Liver (tissue), 9 donors: Measurements from ENCODE around the gene ZCCHC4. TPM values are rescaled to one million over a fixed set of nuclear protein-coding genes. Genes with fewer than 3 reads are reported as not detected.

Source experiments
- DNase-seq: peaks from one replicate; pipeline ENCODE4 v3.0.0-alpha.2; 2017; ENCODE audit warnings: low spot score
- H3K27ac ChIP-seq, 2 donors: one replicate each; pipeline ENCODE4 v1.7.0; 2013; ENCODE audit warnings: inconsistent platforms in 2 of 2, low read length in 2 of 2, control low read depth in 1 of 2, low read depth in 1 of 2, mild to moderate bottlenecking in 1 of 2
- H3K27me3 ChIP-seq, 4 donors: one replicate each; pipeline versions ENCODE4 v1.6.1 to v1.7.0; 2013; ENCODE audit warnings: low read length in 3 of 4, inconsistent platforms in 1 of 4, mild to moderate bottlenecking in 1 of 4, moderate library complexity in 1 of 4; ENCODE audit not compliant: control insufficient read depth in 4 of 4, insufficient read depth in 4 of 4
- H3K36me3 ChIP-seq, 4 donors: one replicate each; pipeline versions ENCODE4 v1.6.1 to v1.7.0; 2013; ENCODE audit warnings: low read length in 3 of 4, mild to moderate bottlenecking in 3 of 4, low read depth in 1 of 4, moderate library complexity in 1 of 4; ENCODE audit not compliant: control insufficient read depth in 4 of 4, insufficient read depth in 3 of 4
- H3K4me1 ChIP-seq, 4 donors: one replicate each; pipeline versions ENCODE4 v1.6.1 to v1.7.0; 2013; ENCODE audit warnings: low read length in 3 of 4, mild to moderate bottlenecking in 3 of 4, moderate library complexity in 1 of 4; ENCODE audit not compliant: control insufficient read depth in 4 of 4, insufficient read depth in 4 of 4
- H3K4me3 ChIP-seq, 3 donors: one replicate each; pipeline versions ENCODE4 v1.6.1 to v1.7.0; 2013; ENCODE audit warnings: low read length in 3 of 3, control low read depth in 1 of 3, low read depth in 1 of 3, mild to moderate bottlenecking in 1 of 3
- H3K9ac ChIP-seq, 2 donors: one replicate each; pipeline ENCODE4 v1.7.0; 2013; ENCODE audit warnings: low read length in 2 of 2, mild to moderate bottlenecking in 2 of 2, moderate library complexity in 2 of 2, control low read depth in 1 of 2, low read depth in 1 of 2
- H3K9me3 ChIP-seq, 4 donors: one replicate each; pipeline versions ENCODE4 v1.6.1 to v1.7.0; 2013; ENCODE audit warnings: low read length in 3 of 4; ENCODE audit not compliant: control insufficient read depth in 4 of 4
- EGR1 ChIP-seq, 2 donors: IDR thresholded peaks; 2 replicates each; pipeline ENCODE4 v1.6.1; 2016 to 2018; ENCODE audit warnings: antibody characterized with exemption in 2 of 2, low read depth in 2 of 2
- FOXA1 ChIP-seq: IDR thresholded peaks from 2 replicates; pipeline ENCODE4 v1.6.1; 2016; ENCODE audit warnings: antibody characterized with exemption
- FOXA2 ChIP-seq: IDR thresholded peaks from 2 replicates; pipeline ENCODE4 v1.6.1; 2016; ENCODE audit warnings: antibody characterized with exemption
- GABPA ChIP-seq, 2 donors: IDR thresholded peaks in 1 of 2; conservative IDR thresholded peaks in 1 of 2; 2 replicates each; pipeline ENCODE4 v1.6.1; 2016; ENCODE audit warnings: antibody characterized with exemption in 2 of 2, mild to moderate bottlenecking in 1 of 2, moderate library complexity in 1 of 2
- HNF4G ChIP-seq: IDR thresholded peaks from 2 replicates; pipeline ENCODE4 v1.6.1; 2016; ENCODE audit warnings: antibody characterized with exemption
- JUND ChIP-seq, 2 donors: IDR thresholded peaks; 2 replicates each; pipeline ENCODE4 v1.6.1; 2016; ENCODE audit warnings: antibody characterized with exemption in 2 of 2
- NR2F2 ChIP-seq: IDR thresholded peaks from 2 replicates; pipeline ENCODE4 v1.6.1; 2016; ENCODE audit warnings: antibody characterized with exemption
- RAD21 ChIP-seq, 2 donors: IDR thresholded peaks; 2 replicates each; pipeline ENCODE4 v1.6.1; 2016; ENCODE audit warnings: antibody characterized with exemption in 2 of 2, mild to moderate bottlenecking in 2 of 2
- RXRA ChIP-seq, 2 donors: IDR thresholded peaks; 2 replicates each; pipeline ENCODE4 v1.6.1; 2017 to 2018; ENCODE audit warnings: antibody characterized with exemption in 2 of 2, mild to moderate bottlenecking in 1 of 2
- SP1 ChIP-seq: IDR thresholded peaks from 2 replicates; pipeline ENCODE4 v1.6.1; 2018; ENCODE audit warnings: antibody characterized with exemption, mild to moderate bottlenecking
- TAF1 ChIP-seq: conservative IDR thresholded peaks from 2 replicates; pipeline ENCODE4 v1.6.1; 2016; ENCODE audit warnings: antibody characterized with exemption, mild to moderate bottlenecking
- YY1 ChIP-seq: IDR thresholded peaks from 2 replicates; pipeline ENCODE4 v1.6.1; 2016; ENCODE audit warnings: antibody characterized with exemption, mild to moderate bottlenecking
- WGBS: extraction: QIAGEN DNeasy Blood & Tissue Kit; methylation state at CpG from one replicate; pipeline ENCODE4 v1.1.7; 2013; 5-methylcytosine and 5-hydroxymethylcytosine counted together
- polyA plus RNA-seq, 2 donors: library from polyadenylated mRNA; stranded (reverse) in 1 of 2; unstranded in 1 of 2; fragments of 200-250 nt in 1 of 2; fragments of >200 nt in 1 of 2; fragmentation: Nextera tagmentation in 1 of 2; extraction: Ambion mirVana in 1 of 2; gene quantifications; one replicate each; pipeline versions ENCODE4 v1.2.1 to v1.2.3, GENCODE V29; 2013 to 2015
- total RNA-seq, 2 donors: library from RNA; depleted of rRNA; stranded (reverse); fragments of >200 nt; gene quantifications; one replicate each; pipeline ENCODE4 v1.2.3, GENCODE V29; 2014
- TF ChIP-seq, protein P1 (sequence below): IDR thresholded peaks from 2 replicates; pipeline ENCODE4 v1.6.1; 2016; ENCODE audit warnings: antibody characterized with exemption
- TF ChIP-seq, protein P2 (sequence below): fragments of 150-350 bp; IDR thresholded peaks from 2 replicates; pipeline ENCODE4 v1.5.1; 2017; ENCODE audit warnings: improper control_type of control experiment, low read depth, low read length; ENCODE audit not compliant: missing input control
- TF ChIP-seq, protein P3 (sequence below): IDR thresholded peaks from 2 replicates; pipeline ENCODE4 v1.6.1; 2016; ENCODE audit warnings: antibody characterized with exemption
- TF ChIP-seq, protein P4 (sequence below): IDR thresholded peaks from 2 replicates; pipeline ENCODE4 v1.6.1; 2016; ENCODE audit warnings: antibody characterized with exemption, mild to moderate bottlenecking
- TF ChIP-seq, protein P5 (sequence below): IDR thresholded peaks from 2 replicates; pipeline ENCODE4 v1.6.1; 2016; ENCODE audit warnings: antibody characterized with exemption
- donor health status: healthy.
- donor health status: healthy.
- donor health status: healthy.
- donor health status: healthy.
- donor health status: healthy.

The ZCCHC4 gene
- total and polyA plus RNA-seq, 4 donors, result 2.1 to 7.4 (median 4.6) TPM

- TF ChIP-seq EGR1 (IDR thresholded peaks at IDR 0.05; ENCODE audit: low read depth in 2 of 2), result no peak
Measured at GRCh38 chr4:25280210-25280609, 32.4 kb upstream of the ZCCHC4 start (continued).

DNA sequence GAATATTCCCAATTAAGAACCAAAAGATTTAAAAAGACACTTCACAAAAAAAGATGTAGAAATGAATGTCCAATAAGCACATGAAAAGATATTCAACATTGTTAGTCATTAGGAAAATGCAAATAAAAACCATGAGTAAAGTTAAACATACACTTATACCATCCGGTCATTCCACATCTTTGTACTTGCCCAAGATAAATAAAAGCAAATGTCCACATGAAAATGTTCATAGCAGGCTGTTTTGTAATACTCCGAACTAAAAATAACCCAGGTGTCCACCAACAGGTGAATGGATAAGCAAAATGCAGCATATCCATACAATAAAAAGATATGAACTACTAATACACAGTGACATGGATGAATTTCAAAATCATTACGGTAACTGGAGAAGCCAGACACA lies 28.6 kb upstream of the ZCCHC4 start:
- TF ChIP-seq, protein P1, sequence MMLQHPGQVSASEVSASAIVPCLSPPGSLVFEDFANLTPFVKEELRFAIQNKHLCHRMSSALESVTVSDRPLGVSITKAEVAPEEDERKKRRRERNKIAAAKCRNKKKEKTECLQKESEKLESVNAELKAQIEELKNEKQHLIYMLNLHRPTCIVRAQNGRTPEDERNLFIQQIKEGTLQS, result no peak
- TF ChIP-seq RAD21 (IDR thresholded peaks at IDR 0.05), result no peak
- TF ChIP-seq TAF1, result no peak
- TF ChIP-seq RXRA (IDR thresholded peaks at IDR 0.05), result no peak
- TF ChIP-seq, protein P2, sequence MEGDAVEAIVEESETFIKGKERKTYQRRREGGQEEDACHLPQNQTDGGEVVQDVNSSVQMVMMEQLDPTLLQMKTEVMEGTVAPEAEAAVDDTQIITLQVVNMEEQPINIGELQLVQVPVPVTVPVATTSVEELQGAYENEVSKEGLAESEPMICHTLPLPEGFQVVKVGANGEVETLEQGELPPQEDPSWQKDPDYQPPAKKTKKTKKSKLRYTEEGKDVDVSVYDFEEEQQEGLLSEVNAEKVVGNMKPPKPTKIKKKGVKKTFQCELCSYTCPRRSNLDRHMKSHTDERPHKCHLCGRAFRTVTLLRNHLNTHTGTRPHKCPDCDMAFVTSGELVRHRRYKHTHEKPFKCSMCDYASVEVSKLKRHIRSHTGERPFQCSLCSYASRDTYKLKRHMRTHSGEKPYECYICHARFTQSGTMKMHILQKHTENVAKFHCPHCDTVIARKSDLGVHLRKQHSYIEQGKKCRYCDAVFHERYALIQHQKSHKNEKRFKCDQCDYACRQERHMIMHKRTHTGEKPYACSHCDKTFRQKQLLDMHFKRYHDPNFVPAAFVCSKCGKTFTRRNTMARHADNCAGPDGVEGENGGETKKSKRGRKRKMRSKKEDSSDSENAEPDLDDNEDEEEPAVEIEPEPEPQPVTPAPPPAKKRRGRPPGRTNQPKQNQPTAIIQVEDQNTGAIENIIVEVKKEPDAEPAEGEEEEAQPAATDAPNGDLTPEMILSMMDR, result no peak
- no peak for TF ChIP-seq FOXA1
- no peak for TF ChIP-seq EGR1 (IDR thresholded peaks at IDR 0.05; ENCODE audit: low read depth in 2 of 2)
- TF ChIP-seq HNF4G, result no peak
- no peak for TF ChIP-seq JUND (IDR thresholded peaks at IDR 0.05)
- TF ChIP-seq YY1, result no peak
- TF ChIP-seq, protein P3, sequence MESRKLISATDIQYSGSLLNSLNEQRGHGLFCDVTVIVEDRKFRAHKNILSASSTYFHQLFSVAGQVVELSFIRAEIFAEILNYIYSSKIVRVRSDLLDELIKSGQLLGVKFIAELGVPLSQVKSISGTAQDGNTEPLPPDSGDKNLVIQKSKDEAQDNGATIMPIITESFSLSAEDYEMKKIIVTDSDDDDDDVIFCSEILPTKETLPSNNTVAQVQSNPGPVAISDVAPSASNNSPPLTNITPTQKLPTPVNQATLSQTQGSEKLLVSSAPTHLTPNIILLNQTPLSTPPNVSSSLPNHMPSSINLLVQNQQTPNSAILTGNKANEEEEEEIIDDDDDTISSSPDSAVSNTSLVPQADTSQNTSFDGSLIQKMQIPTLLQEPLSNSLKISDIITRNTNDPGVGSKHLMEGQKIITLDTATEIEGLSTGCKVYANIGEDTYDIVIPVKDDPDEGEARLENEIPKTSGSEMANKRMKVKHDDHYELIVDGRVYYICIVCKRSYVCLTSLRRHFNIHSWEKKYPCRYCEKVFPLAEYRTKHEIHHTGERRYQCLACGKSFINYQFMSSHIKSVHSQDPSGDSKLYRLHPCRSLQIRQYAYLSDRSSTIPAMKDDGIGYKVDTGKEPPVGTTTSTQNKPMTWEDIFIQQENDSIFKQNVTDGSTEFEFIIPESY, result no peak
- TF ChIP-seq FOXA2, result no peak
- no peak for TF ChIP-seq GABPA (IDR thresholded peaks at IDR 0.05 in 1 of 2, conservative IDR thresholded peaks at IDR 0.05 in 1 of 2)
- TF ChIP-seq, protein P4, sequence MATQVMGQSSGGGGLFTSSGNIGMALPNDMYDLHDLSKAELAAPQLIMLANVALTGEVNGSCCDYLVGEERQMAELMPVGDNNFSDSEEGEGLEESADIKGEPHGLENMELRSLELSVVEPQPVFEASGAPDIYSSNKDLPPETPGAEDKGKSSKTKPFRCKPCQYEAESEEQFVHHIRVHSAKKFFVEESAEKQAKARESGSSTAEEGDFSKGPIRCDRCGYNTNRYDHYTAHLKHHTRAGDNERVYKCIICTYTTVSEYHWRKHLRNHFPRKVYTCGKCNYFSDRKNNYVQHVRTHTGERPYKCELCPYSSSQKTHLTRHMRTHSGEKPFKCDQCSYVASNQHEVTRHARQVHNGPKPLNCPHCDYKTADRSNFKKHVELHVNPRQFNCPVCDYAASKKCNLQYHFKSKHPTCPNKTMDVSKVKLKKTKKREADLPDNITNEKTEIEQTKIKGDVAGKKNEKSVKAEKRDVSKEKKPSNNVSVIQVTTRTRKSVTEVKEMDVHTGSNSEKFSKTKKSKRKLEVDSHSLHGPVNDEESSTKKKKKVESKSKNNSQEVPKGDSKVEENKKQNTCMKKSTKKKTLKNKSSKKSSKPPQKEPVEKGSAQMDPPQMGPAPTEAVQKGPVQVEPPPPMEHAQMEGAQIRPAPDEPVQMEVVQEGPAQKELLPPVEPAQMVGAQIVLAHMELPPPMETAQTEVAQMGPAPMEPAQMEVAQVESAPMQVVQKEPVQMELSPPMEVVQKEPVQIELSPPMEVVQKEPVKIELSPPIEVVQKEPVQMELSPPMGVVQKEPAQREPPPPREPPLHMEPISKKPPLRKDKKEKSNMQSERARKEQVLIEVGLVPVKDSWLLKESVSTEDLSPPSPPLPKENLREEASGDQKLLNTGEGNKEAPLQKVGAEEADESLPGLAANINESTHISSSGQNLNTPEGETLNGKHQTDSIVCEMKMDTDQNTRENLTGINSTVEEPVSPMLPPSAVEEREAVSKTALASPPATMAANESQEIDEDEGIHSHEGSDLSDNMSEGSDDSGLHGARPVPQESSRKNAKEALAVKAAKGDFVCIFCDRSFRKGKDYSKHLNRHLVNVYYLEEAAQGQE, result no peak
- TF ChIP-seq NR2F2, result no peak
- Histone ChIP-seq H3K9ac (no peak overlapping the region), H3K27ac (no peak overlapping the region), H3K9me3 (no peaks in the 10 kb centered on the region), H3K4me1 (no peaks in the 10 kb centered on the region), H3K27me3 (no peaks in the 10 kb centered on the region), H3K4me3 (no peak overlapping the region), H3K36me3 (peaks cover 0 to 12% (median 8%) of the 10 kb centered on the region in 4 donors)
- DNase-seq, result no peak
- 52% methylated on average over 3 of the region's 3 CpGs for WGBS

DNA sequence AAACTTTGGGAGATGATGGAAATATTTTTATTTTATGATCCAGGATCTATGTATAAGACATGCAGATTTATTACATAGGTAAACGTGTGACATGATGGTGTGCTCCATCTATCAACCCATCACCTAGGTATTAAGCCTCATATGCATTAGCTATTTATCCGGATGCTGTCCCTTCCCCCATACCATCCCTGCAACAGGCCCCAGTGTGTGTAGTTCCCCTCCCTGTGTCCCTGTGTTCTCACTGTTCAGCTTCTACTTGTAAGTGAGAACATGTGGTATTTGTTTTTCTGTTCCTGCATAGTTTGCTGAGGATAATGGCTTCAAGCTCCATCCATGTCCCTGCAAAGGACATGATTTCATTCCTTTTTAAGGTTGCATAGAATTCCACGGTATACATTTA lies 28.1 kb upstream of the ZCCHC4 start:
- 87% methylated on average over 3 of the region's 3 CpGs for WGBS
- Histone ChIP-seq H3K4me3 (no peak overlapping the region), H3K27ac (no peak overlapping the region), H3K9ac (no peak overlapping the region), H3K4me1 (no peaks in the 10 kb centered on the region), H3K9me3 (no peaks in the 10 kb centered on the region), H3K36me3 (peaks cover 0 to 12% (median 8%) of the 10 kb centered on the region in 4 donors), H3K27me3 (no peaks in the 10 kb centered on the region)
- DNase-seq, result no peak
- TF ChIP-seq, protein P2, result no peak
- TF ChIP-seq YY1, result no peak
- TF ChIP-seq, protein P3, result no peak
- TF ChIP-seq SP1, result no peak
- TF ChIP-seq RAD21 (IDR thresholded peaks at IDR 0.05), result no peak
- no peak for TF ChIP-seq GABPA (IDR thresholded peaks at IDR 0.05 in 1 of 2, conservative IDR thresholded peaks at IDR 0.05 in 1 of 2)
- TF ChIP-seq, protein P5, sequence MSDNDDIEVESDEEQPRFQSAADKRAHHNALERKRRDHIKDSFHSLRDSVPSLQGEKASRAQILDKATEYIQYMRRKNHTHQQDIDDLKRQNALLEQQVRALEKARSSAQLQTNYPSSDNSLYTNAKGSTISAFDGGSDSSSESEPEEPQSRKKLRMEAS, result no peak
- no peak for TF ChIP-seq RXRA (IDR thresholded peaks at IDR 0.05)
- no peak for TF ChIP-seq FOXA2
